ENCODE data around the gene SPATA31C1. TPM values are rescaled to one million over a fixed set of nuclear protein-coding genes. Genes with fewer than 3 reads are reported as not detected.

SPATA31C1 gene
- total RNA-seq, 1 donor, result not detected

- no peak for DNase-seq (ENCODE audit: low read depth)
- TF ChIP-seq, protein P1, sequence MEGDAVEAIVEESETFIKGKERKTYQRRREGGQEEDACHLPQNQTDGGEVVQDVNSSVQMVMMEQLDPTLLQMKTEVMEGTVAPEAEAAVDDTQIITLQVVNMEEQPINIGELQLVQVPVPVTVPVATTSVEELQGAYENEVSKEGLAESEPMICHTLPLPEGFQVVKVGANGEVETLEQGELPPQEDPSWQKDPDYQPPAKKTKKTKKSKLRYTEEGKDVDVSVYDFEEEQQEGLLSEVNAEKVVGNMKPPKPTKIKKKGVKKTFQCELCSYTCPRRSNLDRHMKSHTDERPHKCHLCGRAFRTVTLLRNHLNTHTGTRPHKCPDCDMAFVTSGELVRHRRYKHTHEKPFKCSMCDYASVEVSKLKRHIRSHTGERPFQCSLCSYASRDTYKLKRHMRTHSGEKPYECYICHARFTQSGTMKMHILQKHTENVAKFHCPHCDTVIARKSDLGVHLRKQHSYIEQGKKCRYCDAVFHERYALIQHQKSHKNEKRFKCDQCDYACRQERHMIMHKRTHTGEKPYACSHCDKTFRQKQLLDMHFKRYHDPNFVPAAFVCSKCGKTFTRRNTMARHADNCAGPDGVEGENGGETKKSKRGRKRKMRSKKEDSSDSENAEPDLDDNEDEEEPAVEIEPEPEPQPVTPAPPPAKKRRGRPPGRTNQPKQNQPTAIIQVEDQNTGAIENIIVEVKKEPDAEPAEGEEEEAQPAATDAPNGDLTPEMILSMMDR (IDR thresholded peaks at IDR 0.05; ENCODE audit: insufficient read depth, low read depth, low read length), result no peak
- no peak within 1 kb of the TSS for H3K4me3 ChIP-seq (ENCODE audit: low read depth, low read length)
Observed at GRCh38 chr9:87882627-87883026, 35.1 kb upstream of the SPATA31C1 start, which contains the start of gene SPATA31E1. SPATA31E1 (plus strand) TSS chr9:87882877; CDS start chr9:87882892, 15 bp downstream.

DNA sequence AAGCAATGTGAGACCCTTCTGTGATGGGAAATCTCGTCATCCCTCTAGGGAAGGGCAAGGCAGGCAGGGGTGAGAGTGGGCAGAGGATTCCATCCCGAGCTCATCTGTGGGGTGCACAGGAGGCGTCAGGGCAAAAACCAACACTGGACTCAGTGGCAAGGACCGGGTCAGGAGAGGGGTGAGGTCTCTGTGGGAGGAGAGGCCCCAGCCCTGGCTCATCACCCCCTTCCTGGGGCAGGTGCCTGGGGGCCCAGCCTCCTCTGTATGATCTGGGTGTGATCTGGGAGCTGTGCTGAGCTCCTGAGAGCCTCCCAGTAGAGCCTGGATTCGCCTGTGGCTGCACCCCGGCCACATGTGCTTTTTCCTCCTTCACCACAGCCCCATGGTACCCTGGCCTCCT, 34.5 kb upstream of the SPATA31C1 start:
- TF ChIP-seq, protein P1 (IDR thresholded peaks at IDR 0.05; ENCODE audit: insufficient read depth, low read depth, low read length), result no peak
- no peak overlapping the region for H3K4me3 ChIP-seq (ENCODE audit: low read depth, low read length)
- DNase-seq (ENCODE audit: low read depth), result no peak

DNA sequence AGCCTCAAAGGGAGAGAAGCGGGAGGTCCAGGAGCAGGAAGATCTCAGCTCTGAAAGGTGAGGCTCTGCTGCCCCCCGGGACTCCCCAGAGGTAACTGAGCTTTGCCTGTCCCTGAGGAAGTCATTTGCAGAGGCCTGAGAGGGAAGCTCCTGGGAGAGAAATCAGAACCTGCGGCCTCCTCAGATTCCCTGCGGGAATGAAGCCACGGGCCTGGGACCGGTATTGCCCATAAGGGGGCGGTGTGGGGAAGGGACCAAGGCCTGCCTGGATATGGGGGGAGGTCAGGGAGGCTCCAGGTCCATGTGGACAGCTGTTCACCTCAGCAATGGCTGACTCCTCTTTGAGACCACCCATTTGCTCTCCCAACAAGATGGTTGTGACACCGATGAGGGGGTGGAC, 33.8 kb upstream of the SPATA31C1 start:
- TF ChIP-seq, protein P1 (IDR thresholded peaks at IDR 0.05; ENCODE audit: insufficient read depth, low read depth, low read length), result peak; percentile 23
- H3K4me3 ChIP-seq (ENCODE audit: low read depth, low read length), result no peak overlapping the region
- DNase-seq (ENCODE audit: low read depth), result no peak

- H3K4me3 ChIP-seq (ENCODE audit: low read depth, low read length), result no peak overlapping the region
- TF ChIP-seq, protein P1 (IDR thresholded peaks at IDR 0.05; ENCODE audit: insufficient read depth, low read depth, low read length), result no peak
Observed at GRCh38 chr9:87884578-87885459, 32.9 kb upstream of the SPATA31C1 start.

DNA sequence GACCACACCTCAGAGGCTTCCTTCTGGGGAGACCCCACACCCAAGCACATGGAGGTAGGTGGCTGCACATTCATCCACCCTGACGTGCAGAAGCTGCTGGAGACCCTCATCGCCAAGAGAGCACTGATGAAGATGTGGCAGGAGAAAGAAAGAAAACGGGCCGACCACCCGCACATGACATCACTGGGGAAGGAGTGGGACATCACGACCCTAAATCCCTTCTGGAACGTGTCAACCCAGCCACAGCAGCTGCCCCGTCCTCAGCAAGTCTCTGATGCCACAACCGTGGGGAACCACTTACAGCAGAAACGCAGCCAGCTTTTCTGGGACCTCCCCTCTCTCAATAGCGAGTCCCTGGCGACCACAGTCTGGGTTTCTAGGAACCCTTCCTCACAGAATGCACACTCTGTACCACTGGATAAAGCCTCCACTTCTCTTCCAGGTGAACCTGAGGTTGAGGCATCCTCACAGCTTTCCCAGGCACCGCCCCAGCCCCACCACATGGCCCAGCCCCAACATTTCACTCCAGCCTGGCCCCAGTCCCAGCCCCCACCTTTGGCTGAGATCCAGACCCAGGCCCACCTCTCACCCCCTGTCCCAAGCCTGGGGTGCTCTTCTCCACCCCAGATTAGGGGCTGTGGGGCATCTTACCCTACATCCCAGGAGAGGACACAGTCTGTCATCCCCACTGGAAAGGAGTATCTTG, 32.1 kb upstream of the SPATA31C1 start:
- TF ChIP-seq, protein P1 (IDR thresholded peaks at IDR 0.05; ENCODE audit: insufficient read depth, low read depth, low read length), result no peak
- no peak for DNase-seq (ENCODE audit: low read depth)
- no peak overlapping the region for H3K4me3 ChIP-seq (ENCODE audit: low read depth, low read length)

More at GRCh38 chr9:87884578-87885459, 32.9 kb upstream of the SPATA31C1 start:
- no peak for DNase-seq (ENCODE audit: low read depth)

- H3K4me3 ChIP-seq (ENCODE audit: low read depth, low read length), result no peak overlapping the region
- DNase-seq (ENCODE audit: low read depth), result no peak
- TF ChIP-seq, protein P1 (IDR thresholded peaks at IDR 0.05; ENCODE audit: insufficient read depth, low read depth, low read length), result no peak
Observed at GRCh38 chr9:87886210-87886932, 31.4 kb upstream of the SPATA31C1 start.
